K562 (cell line): ENCODE results near the gene DOCK7. TPM values are rescaled to one million over a fixed set of nuclear protein-coding genes. Genes with fewer than 3 reads are reported as not detected.
A peak's percentile ranks its signal among the peaks of the same experiment; 100 is the strongest.

Experiments used
- BACH1 ChIP-seq: fragments of 200-800 bp; sonication (Bioruptor generic); IDR thresholded peaks from 2 replicates; pipeline ENCODE4 v1.6.1; 2016; ENCODE audit warnings: missing genetic modification characterization, missing compliant biosample characterization
- GTF2F1 ChIP-seq: IDR thresholded peaks from 2 replicates; pipeline ENCODE4 v1.6.1; 2011; ENCODE audit warnings: low read depth, low read length, improper control_type of control experiment
- HIVEP1 ChIP-seq: fragments of 250-450 bp; sonication (Bioruptor Pico); IDR thresholded peaks from 2 replicates; pipeline ENCODE4 v1.4.0; 2020; ENCODE audit warnings: mild to moderate bottlenecking
- HNRNPK ChIP-seq: fragments of 200-400 bp; formaldehyde crosslinking; IDR thresholded peaks from one replicate; pipeline ENCODE4 v1.6.1; 2018; ENCODE audit warnings: mild to moderate bottlenecking, low read depth, low read length; ENCODE audit not compliant: poor library complexity, severe bottlenecking
- NCOA6 ChIP-seq: fragments of 450-650 bp; IDR thresholded peaks from 2 replicates; pipeline ENCODE4 v1.6.1; 2017; ENCODE audit warnings: mild to moderate bottlenecking
- NR3C1 ChIP-seq: sonication (generic); formaldehyde crosslinking; IDR thresholded peaks from 2 replicates; pipeline ENCODE4 v1.8.1; 2022; ENCODE audit warnings: missing genetic modification reagents
- NRF1 ChIP-seq, 2 experiments: fragments of 450-650 bp; IDR thresholded peaks in 1 of 2; conservative IDR thresholded peaks in 1 of 2; 2 replicates each; pipeline ENCODE4 v1.6.1; 2014; ENCODE audit warnings: mild to moderate bottlenecking in 2 of 2
- SPI1 ChIP-seq: IDR thresholded peaks from 2 replicates; pipeline ENCODE4 v1.6.1; 2011; ENCODE audit warnings: low read depth, low read length, control low read depth, borderline replicate concordance
- TFE3 ChIP-seq: fragments of 450-650 bp; formaldehyde crosslinking; IDR thresholded peaks from 2 replicates; pipeline ENCODE4 v1.4.0; 2020; ENCODE audit warnings: mild to moderate bottlenecking, mixed read lengths
- XRCC4 ChIP-seq: IDR thresholded peaks from one replicate; pipeline ENCODE4 v1.6.1; 2011; ENCODE audit not compliant: insufficient read depth, insufficient read length; ENCODE audit errors: extremely low read depth
- ZNF217 ChIP-seq: sonication (generic); formaldehyde crosslinking; IDR thresholded peaks from 2 replicates; pipeline ENCODE4 v1.8.0; 2022; ENCODE audit warnings: mild to moderate bottlenecking, missing genetic modification reagents
- ZNF449 ChIP-seq: fragments of 250-450 bp; sonication (Bioruptor Pico); IDR thresholded peaks from 2 replicates; pipeline ENCODE4 v1.8.0; 2022; ENCODE audit warnings: moderate library complexity, mild to moderate bottlenecking, inconsistent platforms
- ZNF79 ChIP-seq: fragments of 250-450 bp; sonication (Bioruptor Pico); IDR thresholded peaks from 2 replicates; pipeline ENCODE4 v1.4.0; 2020; ENCODE audit warnings: low read depth, mild to moderate bottlenecking, moderate library complexity
- polyA plus RNA-seq, 8 experiments: library from polyadenylated mRNA; depleted of rRNA in 4 of 8; stranded (reverse) in 5 of 8; unstranded in 3 of 8; fragments of >200 nt; fragmentation: Nextera tagmentation in 2 of 8; fragmentation: Illumina TruSeq in 1 of 8; extraction: Ambion mirVana in 2 of 8; extraction: Trizol in 1 of 8; gene quantifications; 2 replicates each; pipeline versions ENCODE4 v1.2.1 to v1.2.3, GENCODE V29; 2011 to 2014; ENCODE audit warnings: inconsistent platforms in 1 of 8, missing spikeins in 1 of 8
- total RNA-seq, 7 experiments: library from RNA; depleted of rRNA in 6 of 7; stranded (reverse); fragments of >200 nt in 6 of 7; fragmentation: Illumina TruSeq in 2 of 7; extraction: Trizol in 2 of 7; gene quantifications; 2 replicates each; pipeline versions ENCODE4 v1.2.1 to v1.2.3, GENCODE V29; 2011 to 2021; ENCODE audit warnings: low replicate concordance in 1 of 7
- TF ChIP-seq, protein P1 (sequence below): conservative IDR thresholded peaks from 2 replicates; pipeline ENCODE4 v1.6.1; 2011; ENCODE audit warnings: low read depth, mild to moderate bottlenecking, low read length; ENCODE audit not compliant: control insufficient read depth
- TF ChIP-seq, protein P2 (sequence below), 2 experiments: fragments of 450-650 bp; IDR thresholded peaks; 2 replicates each; pipeline ENCODE4 v1.6.1; 2016
- TF ChIP-seq, protein P3 (sequence below): fragments of 450-650 bp; IDR thresholded peaks from 2 replicates; pipeline ENCODE4 v1.6.1; 2014; ENCODE audit warnings: low read depth, mild to moderate bottlenecking, moderate library complexity, borderline replicate concordance
- TF ChIP-seq, protein P4 (sequence below): sonication (generic); formaldehyde crosslinking; IDR thresholded peaks from 2 replicates; pipeline ENCODE4 v1.8.0; 2022; ENCODE audit warnings: missing genetic modification reagents, mild to moderate bottlenecking, borderline replicate concordance

The DOCK7 gene
- total and polyA plus RNA-seq, 9 of the 15 experiments (the other 6 are each of a cell fraction or from before 2014, with no cell fraction given), result 4.9 to 35.1 (median 12.6) TPM

GRCh38 chr1:62687903-62688686 lies at the start of gene DOCK7 (continued):
- TF ChIP-seq ZNF449 (CRISPR knock-in tag) (no peak), NRF1 (conservative IDR thresholded peaks at IDR 0.05 in 1 of 2, IDR thresholded peaks at IDR 0.05 in 1 of 2) (no peak; a peak in 1 of 4 replicates), ZNF79 (CRISPR knock-in tag) (no peak), NCOA6 (no peak), HIVEP1 (CRISPR knock-in tag) (no peak), ZNF217 (no peak), XRCC4 (no peak), HNRNPK (no peak), TFE3 (CRISPR knock-in tag) (no peak), GTF2F1 (no peak), NR3C1 (CRISPR knock-in tag) (no peak; the same call in 1 of the 2 replicates), SPI1 (no peak), BACH1 (no peak)
- TF ChIP-seq, protein P1, sequence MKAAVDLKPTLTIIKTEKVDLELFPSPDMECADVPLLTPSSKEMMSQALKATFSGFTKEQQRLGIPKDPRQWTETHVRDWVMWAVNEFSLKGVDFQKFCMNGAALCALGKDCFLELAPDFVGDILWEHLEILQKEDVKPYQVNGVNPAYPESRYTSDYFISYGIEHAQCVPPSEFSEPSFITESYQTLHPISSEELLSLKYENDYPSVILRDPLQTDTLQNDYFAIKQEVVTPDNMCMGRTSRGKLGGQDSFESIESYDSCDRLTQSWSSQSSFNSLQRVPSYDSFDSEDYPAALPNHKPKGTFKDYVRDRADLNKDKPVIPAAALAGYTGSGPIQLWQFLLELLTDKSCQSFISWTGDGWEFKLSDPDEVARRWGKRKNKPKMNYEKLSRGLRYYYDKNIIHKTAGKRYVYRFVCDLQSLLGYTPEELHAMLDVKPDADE, result no peak; the same call in 1 of the 2 replicates
- TF ChIP-seq, protein P2, sequence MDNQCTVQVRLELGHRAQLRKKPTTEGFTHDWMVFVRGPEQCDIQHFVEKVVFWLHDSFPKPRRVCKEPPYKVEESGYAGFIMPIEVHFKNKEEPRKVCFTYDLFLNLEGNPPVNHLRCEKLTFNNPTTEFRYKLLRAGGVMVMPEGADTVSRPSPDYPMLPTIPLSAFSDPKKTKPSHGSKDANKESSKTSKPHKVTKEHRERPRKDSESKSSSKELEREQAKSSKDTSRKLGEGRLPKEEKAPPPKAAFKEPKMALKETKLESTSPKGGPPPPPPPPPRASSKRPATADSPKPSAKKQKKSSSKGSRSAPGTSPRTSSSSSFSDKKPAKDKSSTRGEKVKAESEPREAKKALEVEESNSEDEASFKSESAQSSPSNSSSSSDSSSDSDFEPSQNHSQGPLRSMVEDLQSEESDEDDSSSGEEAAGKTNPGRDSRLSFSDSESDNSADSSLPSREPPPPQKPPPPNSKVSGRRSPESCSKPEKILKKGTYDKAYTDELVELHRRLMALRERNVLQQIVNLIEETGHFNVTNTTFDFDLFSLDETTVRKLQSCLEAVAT (IDR thresholded peaks at IDR 0.05), result peak in 1 of 2 experiments; percentile 66; a peak in 2 of 4 replicates
- TF ChIP-seq, protein P3, sequence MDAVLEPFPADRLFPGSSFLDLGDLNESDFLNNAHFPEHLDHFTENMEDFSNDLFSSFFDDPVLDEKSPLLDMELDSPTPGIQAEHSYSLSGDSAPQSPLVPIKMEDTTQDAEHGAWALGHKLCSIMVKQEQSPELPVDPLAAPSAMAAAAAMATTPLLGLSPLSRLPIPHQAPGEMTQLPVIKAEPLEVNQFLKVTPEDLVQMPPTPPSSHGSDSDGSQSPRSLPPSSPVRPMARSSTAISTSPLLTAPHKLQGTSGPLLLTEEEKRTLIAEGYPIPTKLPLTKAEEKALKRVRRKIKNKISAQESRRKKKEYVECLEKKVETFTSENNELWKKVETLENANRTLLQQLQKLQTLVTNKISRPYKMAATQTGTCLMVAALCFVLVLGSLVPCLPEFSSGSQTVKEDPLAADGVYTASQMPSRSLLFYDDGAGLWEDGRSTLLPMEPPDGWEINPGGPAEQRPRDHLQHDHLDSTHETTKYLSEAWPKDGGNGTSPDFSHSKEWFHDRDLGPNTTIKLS, result 0 out of 2 replicates have a peak, but pooled peaks have one; percentile 27
- TF ChIP-seq, protein P4, sequence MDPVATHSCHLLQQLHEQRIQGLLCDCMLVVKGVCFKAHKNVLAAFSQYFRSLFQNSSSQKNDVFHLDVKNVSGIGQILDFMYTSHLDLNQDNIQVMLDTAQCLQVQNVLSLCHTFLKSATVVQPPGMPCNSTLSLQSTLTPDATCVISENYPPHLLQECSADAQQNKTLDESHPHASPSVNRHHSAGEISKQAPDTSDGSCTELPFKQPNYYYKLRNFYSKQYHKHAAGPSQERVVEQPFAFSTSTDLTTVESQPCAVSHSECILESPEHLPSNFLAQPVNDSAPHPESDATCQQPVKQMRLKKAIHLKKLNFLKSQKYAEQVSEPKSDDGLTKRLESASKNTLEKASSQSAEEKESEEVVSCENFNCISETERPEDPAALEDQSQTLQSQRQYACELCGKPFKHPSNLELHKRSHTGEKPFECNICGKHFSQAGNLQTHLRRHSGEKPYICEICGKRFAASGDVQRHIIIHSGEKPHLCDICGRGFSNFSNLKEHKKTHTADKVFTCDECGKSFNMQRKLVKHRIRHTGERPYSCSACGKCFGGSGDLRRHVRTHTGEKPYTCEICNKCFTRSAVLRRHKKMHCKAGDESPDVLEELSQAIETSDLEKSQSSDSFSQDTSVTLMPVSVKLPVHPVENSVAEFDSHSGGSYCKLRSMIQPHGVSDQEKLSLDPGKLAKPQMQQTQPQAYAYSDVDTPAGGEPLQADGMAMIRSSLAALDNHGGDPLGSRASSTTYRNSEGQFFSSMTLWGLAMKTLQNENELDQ, result no peak
